Activated CD4-positive, CD25-positive, alpha-beta regulatory T cell treated with anti-CD3 and anti-CD28 coated beads, Interleukin-2, amount 50 U/mL, for 24 hours (primary cell): ENCODE results near the gene EXOG.

ENCODE experiments used
- ATAC-seq, 2 donors: fragments of 150-1000 bp; cut with Tn5 transposase; one replicate each; pipeline ENCODE4 v1.10.0; 2021; ENCODE audit warnings: mild to moderate bottlenecking in 1 of 2, moderate library complexity in 1 of 2

The EXOG gene

DNA sequence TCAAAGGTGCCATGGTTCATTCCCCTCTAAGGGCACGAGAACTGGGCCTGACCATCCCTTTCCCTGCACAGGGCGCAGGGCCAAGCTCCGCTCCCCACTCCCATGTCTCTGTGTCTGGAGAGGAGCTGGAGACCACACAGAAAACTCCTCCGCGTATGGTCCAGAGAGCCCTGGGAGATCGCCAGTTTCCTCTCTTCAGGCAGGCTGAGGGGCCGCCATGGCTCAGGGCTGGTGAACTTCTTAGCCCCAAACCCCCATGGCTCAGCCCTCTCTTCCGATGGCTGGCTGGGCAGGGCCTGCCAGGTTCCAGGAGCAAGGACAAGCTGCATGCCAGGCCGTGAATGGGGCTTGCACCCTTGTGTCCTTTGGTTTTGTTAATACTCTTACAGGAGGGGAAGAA lies 52.9 kb downstream of the EXOG start:
- ATAC-seq, result no peak

DNA sequence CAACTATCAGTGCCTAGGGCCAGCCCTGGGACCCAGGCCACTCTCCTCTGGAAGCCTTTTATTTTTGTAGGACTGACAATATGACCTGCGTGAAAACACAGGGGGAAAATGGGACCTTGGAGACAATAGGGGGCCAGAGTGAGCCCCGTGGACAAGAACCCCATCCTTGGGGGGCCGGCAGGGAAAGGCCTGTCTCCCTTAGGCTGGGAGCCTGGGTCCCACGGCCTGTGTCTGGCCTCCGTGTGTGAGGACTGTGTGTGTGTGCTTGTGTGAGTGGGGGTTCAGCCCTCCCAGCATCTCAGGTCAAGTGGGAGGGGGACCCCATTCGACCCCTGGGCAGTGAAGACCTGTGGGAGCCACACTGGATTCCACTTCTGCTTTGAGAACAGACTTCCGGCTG lies 53.3 kb downstream of the EXOG start:
- ATAC-seq, result no peak

DNA sequence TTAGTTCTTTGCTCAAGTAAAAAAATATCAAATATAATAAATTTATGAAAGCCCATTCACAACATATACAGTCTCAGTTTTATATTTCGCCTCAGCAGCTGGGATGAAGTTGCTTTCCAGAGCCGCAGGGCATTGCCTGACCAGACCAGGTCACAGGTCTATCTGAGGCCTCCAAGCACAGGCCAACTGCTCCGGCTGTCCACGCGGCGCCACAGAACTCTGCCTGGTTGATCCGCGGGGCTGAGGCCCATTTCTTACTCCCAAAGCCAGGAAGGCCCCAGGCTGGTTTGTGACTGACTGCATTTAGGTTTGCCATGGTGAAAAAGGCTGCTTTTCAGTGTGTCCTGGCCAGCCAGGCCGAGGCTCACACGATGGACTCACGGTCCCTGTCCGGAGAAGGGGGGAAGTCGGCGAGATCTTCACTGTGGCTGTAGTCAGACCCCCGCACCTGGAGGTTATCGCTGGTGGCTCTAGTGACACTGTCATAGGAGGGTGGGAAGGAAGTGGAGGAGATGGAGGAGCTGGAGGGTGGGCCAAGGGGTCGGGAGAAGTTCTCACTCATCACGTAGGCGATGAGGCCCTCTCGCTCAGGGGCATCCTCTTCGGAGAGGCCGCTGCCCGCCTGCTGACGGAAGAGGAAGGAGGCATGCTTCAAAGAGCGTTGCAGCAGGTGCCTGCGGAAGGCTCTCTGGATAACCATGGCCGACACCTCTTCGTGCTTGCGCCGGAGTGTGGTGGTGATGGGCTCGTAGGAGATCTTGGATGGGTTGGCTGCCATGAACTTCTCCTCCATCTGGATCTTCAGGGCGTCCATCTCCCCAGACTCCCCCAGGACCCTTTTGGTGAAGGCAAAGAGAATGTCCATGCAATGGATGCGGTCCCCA lies 54.1 kb downstream of the EXOG start:
- ATAC-seq, result no peak

DNA sequence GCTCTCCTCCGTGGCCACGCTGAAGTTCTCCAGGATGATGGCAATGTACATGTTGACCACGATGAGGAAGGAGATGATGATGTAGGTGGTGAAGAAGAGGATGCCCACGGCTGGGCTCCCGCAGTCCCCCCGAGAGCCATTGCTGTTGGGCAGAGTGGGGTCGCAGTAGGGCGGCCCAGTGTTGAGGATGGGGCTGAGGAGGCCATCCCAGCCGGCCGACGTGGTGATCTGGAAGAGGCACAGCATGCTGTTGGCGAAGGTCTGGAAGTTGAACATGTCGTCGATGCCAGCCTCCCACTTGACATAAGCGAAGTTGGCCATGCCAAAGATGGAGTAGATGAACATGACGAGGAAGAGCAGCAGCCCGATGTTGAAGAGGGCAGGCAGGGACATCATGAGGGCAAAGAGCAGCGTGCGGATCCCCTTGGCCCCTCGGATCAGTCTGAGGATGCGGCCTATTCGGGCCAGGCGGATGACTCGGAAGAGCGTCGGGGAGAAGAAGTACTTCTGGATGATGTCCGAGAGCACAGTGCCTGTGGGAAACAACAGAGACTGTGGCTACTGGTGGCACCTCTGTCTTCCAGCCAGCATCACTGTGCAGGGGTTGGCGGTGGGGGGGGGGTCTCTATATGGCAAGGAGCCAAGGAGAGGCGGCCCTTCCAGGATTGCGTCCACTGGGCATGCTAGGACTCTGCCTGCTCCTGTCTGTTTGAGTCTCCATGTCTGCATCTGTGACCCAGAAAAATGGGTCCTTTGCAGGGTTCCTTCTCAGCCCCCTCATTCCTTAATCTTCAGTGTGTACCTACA lies 55.1 kb downstream of the EXOG start:
- no peak for ATAC-seq

DNA sequence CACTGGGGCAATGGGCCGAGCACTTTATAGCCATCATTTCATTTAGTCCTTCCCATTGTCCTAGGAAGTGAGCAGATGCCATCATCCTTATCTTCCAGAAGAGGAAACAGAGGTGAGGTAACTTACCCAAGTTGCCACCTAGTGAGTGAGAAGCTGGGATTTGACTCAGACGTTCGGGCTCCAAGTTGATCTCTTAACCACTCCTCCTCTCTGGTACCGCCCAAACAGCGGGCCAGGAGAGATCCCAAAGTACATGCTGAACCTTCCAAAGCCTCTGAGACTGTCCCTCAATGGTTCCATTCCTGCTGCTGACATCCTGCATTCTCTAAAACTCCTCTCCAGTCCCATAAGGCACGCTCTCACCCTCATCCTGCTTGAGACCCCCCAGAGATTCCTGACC lies 56.2 kb downstream of the EXOG start:
- no peak for ATAC-seq

DNA sequence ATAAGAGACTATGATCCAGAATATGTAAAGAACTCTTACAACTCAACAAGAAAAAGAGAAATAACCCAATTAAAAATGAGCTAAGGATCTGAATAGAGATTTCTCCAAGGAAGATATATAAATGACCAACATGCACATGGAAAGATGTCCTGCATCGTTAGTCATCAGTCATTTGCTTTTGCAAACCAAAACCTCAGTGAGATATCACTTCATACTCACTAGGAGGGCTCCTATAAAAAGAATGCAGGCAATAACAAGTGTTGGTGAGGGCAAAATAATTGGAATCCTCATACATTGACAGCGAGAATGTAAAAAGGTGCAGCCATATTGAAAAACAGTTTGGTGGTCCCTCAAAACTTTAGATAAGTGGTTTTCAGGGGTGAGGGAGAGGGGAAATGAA lies 56.9 kb downstream of the EXOG start:
- no peak for ATAC-seq

DNA sequence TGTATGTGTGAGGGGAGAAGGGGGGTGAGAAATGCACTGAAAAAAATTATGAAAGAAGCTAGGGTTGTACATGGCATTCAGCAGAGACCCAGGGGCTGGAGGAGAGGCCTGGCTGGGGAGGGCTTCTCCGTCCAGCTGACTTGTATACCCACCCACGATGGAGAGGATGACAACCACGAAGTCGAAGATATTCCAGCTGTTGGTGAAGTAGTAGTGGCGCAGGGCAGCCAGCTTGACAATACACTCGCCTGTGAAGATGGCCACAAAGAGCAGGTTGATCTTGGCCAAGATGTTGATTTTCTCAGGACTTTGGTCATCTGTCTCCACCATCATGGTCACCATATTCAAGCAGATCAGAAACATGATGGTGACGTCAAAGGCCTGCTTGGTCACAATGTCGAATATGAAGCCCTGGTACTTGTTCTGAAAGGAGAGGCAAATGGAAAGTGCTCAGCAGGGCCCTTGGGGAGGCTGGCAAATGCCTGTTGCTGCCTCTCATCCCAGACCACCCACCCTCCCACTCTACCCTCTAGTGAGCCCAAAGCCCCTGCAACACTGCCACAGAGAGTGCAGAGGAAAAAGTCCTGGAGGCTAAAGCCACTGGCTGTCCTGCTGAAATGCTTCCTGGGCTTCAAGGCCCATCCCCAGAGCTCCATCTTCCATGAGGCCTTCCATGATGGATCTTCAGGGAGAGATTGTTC lies 58.1 kb downstream of the EXOG start:
- ATAC-seq, result no peak

DNA sequence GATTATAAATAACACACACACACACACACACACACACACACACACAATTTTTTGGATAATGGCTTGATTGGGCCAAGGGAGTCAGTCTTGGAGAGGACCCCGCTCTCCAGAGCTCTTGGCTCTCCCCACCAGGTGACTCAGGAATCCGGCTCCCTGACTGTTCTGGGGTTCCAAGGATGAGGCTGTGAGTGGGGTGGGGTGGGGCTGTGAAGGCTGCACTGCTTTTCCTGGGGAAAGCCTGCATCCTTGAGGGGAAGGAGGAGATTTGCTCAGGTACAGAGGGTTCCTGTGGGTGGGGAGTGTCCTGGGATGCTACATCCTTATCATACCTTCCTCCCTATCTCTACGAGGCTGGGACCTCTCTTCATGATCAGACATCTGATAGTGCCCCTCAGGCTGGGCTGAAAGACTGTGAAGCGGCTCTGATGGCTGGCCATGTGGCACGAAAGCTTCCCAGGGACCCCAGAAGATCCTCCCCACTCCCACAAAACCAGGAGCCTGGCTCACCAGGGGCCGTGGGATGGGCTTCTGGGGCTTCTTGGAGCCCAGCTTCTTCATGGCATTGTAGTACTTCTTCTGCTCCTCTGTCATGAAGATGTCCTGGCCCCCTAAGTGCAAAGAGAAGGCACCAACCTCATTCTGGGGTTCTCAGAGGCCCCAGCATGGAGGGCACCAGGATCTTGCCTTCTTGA lies 59.2 kb downstream of the EXOG start:
- ATAC-seq, result no peak

DNA sequence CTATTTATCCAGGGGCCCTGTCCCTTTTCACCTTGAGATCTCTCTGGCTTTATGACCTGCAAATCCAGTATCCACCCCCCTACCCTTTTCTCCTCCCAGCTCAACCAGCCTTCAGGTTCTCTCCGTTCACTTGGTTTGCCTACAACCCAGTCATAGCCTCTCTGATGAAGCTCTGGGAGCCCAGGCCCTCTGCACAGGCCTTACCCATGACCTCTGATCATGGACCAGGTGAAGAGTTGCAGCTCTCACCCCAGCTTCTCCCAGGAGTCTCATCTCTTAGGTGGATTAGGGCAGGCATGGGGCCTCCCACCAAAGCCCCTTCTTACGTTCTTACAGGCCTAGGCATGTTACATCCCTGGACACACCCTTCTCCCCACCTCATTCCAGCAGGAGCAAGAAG lies 59.8 kb downstream of the EXOG start:
- no peak for ATAC-seq

DNA sequence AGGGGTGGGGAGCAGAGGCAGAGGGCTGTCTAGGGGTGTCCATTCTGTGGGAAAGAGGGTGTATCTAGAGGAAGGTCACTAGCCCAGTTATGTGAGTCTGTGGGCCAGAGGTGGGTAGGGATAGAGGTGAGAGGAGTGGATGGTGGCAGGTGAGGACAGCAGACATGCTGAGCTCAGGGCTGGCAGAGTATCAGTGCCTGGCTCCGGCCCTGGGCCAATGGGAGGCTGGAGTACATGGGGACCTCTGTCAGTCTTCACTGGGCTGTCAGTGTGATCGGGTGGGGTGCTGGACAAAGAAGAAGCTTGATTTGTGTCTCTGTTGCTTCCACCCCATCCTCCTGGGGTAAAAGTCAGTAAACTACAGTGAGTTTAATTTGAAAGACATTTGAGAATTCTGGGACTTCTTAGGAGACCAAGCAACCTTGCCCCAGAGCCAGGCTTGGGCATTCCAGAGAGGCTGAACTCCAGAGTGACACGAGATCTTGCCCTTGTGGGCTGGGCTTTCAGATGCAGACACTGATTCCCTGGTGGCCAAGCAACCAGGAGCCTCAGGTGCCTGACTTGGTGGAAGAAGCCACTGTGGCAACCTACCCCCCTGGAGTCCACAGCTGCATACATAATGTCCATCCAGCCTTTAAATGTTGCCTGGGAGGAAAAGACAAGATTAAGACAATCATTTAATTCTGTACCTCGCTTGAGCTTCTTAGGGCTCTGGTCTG lies 60.7 kb downstream of the EXOG start:
- ATAC-seq, result no peak

DNA sequence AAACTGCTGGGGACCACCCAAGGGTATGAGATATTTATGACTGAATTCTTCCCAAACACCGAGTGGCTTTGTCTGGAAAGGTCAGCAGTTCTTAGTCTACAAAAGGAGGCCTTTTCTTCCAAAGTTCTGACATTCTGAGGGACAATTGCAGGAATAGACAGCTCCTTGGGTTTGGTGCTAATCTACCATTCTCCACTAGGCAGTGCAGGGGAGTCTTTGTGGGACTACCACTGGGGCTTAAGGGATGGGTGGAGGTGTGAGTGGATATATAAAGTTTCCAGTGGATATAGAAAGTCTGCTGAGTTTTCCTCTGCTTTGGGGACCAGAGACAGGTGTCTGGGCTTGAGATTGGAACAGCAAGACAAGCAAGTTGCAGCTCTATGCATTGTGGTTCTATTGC lies 62.7 kb downstream of the EXOG start:
- no peak for ATAC-seq

DNA sequence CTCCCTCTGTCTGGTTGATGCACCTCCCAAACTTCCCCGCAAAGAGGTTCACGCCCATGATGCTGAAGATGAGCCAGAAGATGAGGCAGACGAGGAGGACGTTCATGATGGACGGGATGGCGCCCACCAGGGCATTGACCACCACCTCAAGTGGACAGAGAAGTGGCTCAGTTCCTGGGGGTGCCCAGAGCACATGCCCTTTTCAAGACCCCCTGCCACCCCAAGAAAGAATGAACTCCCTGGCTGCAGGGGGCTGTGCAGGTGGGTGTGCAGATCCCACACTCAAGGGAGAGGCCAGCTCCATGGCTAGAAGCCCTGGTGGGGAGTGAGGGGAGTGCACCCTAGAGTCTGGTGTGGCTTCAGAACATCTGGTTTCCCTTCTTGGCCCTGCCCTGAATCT lies 64.1 kb downstream of the EXOG start:
- ATAC-seq, result no peak

DNA sequence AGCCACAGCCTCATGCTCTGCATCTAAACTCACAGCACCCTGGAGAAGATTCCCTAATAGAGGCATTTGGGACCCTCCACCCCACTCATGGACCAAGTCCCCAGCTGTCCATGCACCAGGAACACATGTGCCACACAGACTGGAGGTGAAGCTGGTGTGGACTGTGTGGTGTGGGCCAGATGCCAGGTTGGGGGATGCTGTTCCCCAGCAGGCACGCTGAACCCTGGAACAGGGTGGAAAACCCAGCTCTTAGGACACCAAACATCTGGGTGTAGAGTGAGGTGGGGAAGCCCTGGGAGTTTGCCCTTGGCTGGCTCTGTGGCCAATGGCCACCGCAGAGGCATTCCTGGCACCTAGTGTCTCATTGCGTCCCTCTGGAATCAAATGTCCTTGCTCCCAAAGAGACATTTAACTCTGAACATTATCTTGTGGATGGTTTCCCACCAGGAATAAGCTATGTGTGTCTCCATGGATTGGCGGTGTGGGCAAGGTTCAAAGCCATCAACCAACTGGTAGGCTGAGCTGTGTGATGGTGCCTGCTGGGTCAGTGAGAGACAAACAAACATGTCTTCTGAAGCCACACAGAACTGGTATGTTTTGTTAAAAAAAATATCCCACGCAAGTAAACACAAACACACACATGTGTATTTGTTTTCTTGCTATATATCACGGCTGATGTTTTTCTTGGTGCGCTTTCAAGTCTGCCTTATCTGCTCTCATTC lies 65.0 kb downstream of the EXOG start:
- no peak for ATAC-seq

DNA sequence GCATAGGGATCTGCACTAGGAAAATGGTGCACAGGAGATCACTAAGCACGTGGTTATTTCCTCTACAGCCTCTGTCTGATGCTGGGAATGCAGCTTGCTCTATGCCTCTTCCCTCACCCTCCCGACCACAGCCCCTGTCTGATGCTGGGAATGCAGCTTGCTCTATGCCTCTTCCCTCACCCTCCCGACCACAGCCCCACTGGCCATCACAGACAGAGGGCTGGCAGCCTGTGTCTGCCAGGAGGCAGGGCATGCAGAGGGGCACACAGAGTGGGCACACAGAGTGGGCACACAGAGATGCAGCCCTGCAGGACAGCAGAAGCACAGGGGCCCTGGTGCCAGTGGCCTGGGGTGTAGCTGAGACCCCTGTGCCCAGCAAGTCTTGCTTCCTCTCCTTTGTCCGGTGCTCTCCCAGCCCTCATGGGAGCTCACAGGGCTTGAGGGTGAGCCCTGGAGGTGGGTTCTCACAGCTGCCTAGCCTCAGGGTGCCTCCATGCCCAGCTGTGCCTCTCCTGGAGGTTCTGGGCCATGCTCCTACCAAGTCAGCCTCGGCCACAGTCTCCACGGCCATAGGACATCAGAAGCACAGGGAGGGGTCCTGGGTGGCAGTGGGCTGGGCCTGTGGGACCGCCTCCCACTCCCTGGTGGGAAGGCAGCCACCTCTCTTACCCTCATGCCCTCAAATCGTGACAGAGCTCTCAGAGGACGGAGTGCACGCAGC lies 65.8 kb downstream of the EXOG start:
- no peak for ATAC-seq

DNA sequence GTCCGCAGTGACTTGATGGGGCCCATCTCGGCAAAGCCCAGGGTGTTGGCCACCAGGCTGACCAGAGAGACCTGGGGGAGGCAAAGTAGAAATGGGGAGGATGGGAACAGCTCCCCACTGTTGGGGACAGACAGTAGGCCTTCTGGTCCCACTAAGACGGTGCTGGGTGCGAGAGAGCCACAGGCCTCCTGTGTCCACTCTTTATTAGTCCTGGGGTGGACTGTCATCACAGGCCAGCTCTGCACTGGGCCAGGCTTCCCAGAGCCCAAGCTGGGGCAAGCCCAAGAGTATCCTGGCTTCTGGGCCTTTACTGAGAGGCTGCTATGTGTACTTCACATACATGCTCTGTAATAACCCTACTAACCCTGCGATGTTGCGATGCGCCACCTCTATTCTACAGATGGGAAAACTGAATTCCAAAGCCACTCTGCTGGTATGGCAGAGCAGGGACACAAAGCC lies 66.4 kb downstream of the EXOG start:
- no peak for ATAC-seq

DNA sequence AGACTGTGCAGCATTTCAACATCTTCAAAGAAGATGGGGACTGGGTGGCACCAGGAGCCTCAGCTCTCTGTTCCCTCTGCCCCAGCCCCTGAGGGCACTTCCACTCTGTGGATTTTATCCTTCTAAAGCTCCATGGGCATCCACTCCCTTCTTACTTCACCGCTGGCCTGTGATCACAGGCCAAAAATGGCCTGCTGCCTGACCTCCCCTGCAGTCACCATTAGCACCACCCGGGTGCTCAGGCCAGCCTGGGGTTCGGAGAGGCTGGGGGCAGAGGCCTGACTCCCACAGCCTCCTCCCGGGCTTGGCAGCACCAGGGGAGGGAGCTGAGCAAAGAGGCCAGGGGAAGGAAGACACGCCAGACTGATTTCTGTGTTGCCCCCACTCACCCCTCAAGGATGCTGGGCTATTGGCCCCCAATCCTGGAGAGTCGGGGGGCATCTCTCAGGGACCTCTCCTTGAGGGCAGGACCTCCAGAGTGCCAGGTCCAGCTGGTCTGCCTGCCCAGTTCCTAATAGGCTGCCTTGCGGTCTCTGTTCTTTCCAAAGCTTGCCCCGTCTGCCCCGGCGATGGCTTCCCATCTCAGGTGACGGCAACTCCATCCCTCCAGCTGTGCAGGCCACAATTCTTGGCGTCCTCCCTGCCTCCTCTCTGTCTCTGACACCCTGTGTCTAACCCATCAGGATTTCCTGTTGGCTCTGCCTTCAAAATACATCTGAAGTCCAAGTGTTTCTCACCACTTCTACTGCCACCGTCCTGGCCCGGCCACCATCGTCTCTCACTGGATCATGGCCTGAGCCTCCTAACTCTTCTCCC lies 67.1 kb downstream of the EXOG start:
- ATAC-seq, result no peak

DNA sequence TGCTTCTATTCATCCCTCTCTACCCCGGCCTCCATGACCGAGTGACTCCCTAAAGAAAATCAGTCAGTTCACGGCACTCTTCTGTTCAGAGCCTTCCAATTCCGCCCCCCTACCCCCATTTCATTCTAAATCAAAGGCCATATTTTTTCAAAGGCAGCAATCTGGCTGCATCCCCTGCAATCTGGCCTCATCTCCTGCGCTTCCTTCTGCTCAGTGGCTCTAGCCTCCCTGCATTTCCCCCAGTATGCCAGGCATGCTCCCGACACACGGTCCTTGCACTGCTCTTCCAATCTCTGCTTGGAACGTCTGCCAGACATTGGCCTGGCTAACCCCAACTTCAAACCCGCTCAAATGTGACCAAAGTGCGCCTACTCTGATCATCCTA lies 67.7 kb downstream of the EXOG start:
- ATAC-seq, result no peak

DNA sequence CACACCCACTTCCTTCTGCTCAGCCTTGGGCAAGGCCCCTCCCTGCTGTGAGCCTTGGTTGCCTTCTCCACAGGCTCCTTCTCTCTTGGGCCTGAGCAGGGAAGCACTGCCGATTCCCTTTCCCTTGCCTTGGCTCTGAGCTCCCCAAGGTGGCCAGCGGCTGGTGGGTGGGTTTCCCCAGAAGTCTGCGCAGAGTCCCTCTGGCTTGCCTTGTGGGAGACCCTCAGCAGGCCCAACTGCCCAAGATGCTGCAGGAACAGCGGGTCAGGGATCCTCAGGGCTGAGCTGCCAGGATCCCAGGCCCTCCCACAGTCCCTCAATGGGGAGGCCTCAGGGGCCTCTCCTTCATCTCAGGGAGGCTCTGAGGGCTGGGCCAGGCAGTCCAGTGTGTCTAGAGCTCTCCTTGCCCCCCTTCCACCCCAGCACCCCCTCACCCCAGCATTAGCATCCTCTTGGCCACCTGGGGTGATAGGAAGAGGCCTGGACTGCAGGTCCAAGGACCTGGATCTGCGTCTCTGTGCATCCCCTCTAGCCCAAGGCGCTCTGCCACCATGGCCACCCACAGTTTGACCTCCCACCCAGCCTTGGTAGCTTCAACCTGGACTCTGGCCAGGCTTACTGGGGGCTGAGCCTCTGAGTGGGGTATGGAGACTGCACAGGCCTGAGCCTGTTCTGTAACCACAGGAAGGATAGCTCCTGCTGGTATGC lies 68.6 kb downstream of the EXOG start:
- ATAC-seq, result no peak
